Trophoblast cell (in vitro differentiated cells and primary cell): ENCODE results near the gene ENG.
A peak's percentile ranks its signal among the peaks of the same experiment; 100 is the strongest.

Experiments
- DNase-seq, 2 donors: peaks; one replicate each; pipeline ENCODE4 v3.0.0-alpha.2; 2016
- H2AFZ ChIP-seq: 2 replicates; pipeline ENCODE4 v1.6.1; 2013; ENCODE audit warnings: low read length, moderate library complexity, mild to moderate bottlenecking; ENCODE audit not compliant: insufficient read depth, poor library complexity
- H2AK5ac ChIP-seq: 2 replicates; pipeline ENCODE4 v1.6.1; 2013; ENCODE audit warnings: mild to moderate bottlenecking, low read length
- H2BK120ac ChIP-seq: 2 replicates; pipeline ENCODE4 v1.6.1; 2013; ENCODE audit warnings: low read length, mild to moderate bottlenecking, moderate library complexity; ENCODE audit not compliant: insufficient read depth, poor library complexity
- H2BK12ac ChIP-seq: 2 replicates; pipeline ENCODE4 v1.6.1; 2013; ENCODE audit warnings: mild to moderate bottlenecking, low read length, moderate library complexity
- H2BK5ac ChIP-seq: 2 replicates; pipeline ENCODE4 v1.6.1; 2013; ENCODE audit warnings: low read length, low read depth, moderate library complexity, mild to moderate bottlenecking; ENCODE audit not compliant: poor library complexity
- H3K14ac ChIP-seq: 2 replicates; pipeline ENCODE4 v1.6.1; 2013; ENCODE audit warnings: mild to moderate bottlenecking, low read length
- H3K18ac ChIP-seq: 2 replicates; pipeline ENCODE4 v1.6.1; 2013; ENCODE audit warnings: mild to moderate bottlenecking, low read length
- H3K23ac ChIP-seq: 2 replicates; pipeline ENCODE4 v1.6.1; 2013; ENCODE audit warnings: low read length
- H3K27ac ChIP-seq: 2 replicates; pipeline ENCODE4 v1.5.1; 2013; ENCODE audit warnings: low read depth, mild to moderate bottlenecking, inconsistent platforms, low read length, moderate library complexity
- H3K27me3 ChIP-seq: 2 replicates; pipeline ENCODE4 v1.6.1; 2013; ENCODE audit warnings: inconsistent platforms, mild to moderate bottlenecking, low read length, moderate library complexity; ENCODE audit not compliant: insufficient read depth
- H3K36me3 ChIP-seq, 2 experiments: 1 replicate in 1 of 2; 2 replicates in 1 of 2; pipeline ENCODE4 v1.6.1; 2013; ENCODE audit warnings: low read length in 2 of 2, mild to moderate bottlenecking in 2 of 2, moderate library complexity in 1 of 2; ENCODE audit not compliant: insufficient read depth in 2 of 2, control insufficient read depth in 1 of 2
- H3K4ac ChIP-seq: 2 replicates; pipeline ENCODE4 v1.6.1; 2013; ENCODE audit warnings: low read depth, mild to moderate bottlenecking, low read length, moderate library complexity
- H3K4me1 ChIP-seq, 2 experiments: 1 replicate in 1 of 2; 2 replicates in 1 of 2; pipeline ENCODE4 v1.6.1; 2013; ENCODE audit warnings: low read length in 2 of 2, mild to moderate bottlenecking in 2 of 2, moderate library complexity in 1 of 2; ENCODE audit not compliant: insufficient read depth in 2 of 2, control insufficient read depth in 1 of 2
- H3K4me2 ChIP-seq: 2 replicates; pipeline ENCODE4 v1.6.1; 2013; ENCODE audit warnings: inconsistent platforms, mild to moderate bottlenecking, low read length, moderate library complexity
- H3K4me3 ChIP-seq: 2 replicates; pipeline ENCODE4 v1.5.1; 2013; ENCODE audit warnings: mild to moderate bottlenecking, low read depth, low read length, inconsistent platforms
- H3K79me1 ChIP-seq: one replicate; pipeline ENCODE4 v1.6.1; 2013; ENCODE audit warnings: low read length
- H3K79me2 ChIP-seq: 2 replicates; pipeline ENCODE4 v1.6.1; 2013; ENCODE audit warnings: low read length, mild to moderate bottlenecking; ENCODE audit not compliant: control insufficient read depth, insufficient read depth, poor library complexity
- H3K9ac ChIP-seq: 2 replicates; pipeline ENCODE4 v1.6.1; 2013; ENCODE audit warnings: mild to moderate bottlenecking, low read length
- H3K9me3 ChIP-seq: 2 replicates; pipeline ENCODE4 v1.6.1; 2013; ENCODE audit warnings: low read depth, mild to moderate bottlenecking, control low read depth, inconsistent platforms, low read length; ENCODE audit not compliant: insufficient read depth
- H4K12ac ChIP-seq: 2 replicates; pipeline ENCODE4 v1.6.1; 2013; ENCODE audit warnings: low read depth, mild to moderate bottlenecking, low read length, moderate library complexity
- H4K8ac ChIP-seq: 2 replicates; pipeline ENCODE4 v1.6.1; 2013; ENCODE audit warnings: low read depth, mild to moderate bottlenecking, low read length, moderate library complexity
- H4K91ac ChIP-seq: one replicate; pipeline ENCODE4 v1.6.1; 2013; ENCODE audit warnings: low read depth, mild to moderate bottlenecking, low read length, moderate library complexity
- WGBS: extraction: QIAGEN DNeasy Blood & Tissue Kit; methylation state at CpG from one replicate; pipeline ENCODE4 v1.1.7; 2013; ENCODE audit warnings: missing lambda C conversion rate; ENCODE audit not compliant: insufficient read length, insufficient coverage; ENCODE audit errors: extremely low coverage; 5-methylcytosine and 5-hydroxymethylcytosine counted together

The ENG gene

GRCh38 chr9:127878001-127878651, 23.7 kb upstream of the ENG start:
- H3K79me2 ChIP-seq: peaks cover 7% of the 10 kb centered on the region
- H2AFZ ChIP-seq: peak overlapping the region; percentile 66
- H4K91ac ChIP-seq: peak overlapping the region; percentile 67
- H3K4me1 ChIP-seq: peaks cover 21 to 24% of the 10 kb centered on the region in 2 experiments
- peak overlapping the region; percentile 25 for H2BK12ac ChIP-seq
- peak overlapping the region; percentile 48 for H3K18ac ChIP-seq
- no peak overlapping the region for H3K27ac ChIP-seq
- H2BK5ac ChIP-seq: no peak overlapping the region
- peak overlapping the region; percentile 67 for H3K9ac ChIP-seq
- no peak overlapping the region for H3K23ac ChIP-seq
- H3K27me3 ChIP-seq: no peaks in the 10 kb centered on the region
- no peak for DNase-seq
- H3K79me1 ChIP-seq: peaks cover 12% of the 10 kb centered on the region
- H3K4me2 ChIP-seq: peak overlapping the region; percentile 92
- WGBS: no CpG with 5 or more reads among the region's 18 CpGs
- peak overlapping the region; percentile 24 for H3K4ac ChIP-seq
- no peaks in the 10 kb centered on the region for H3K36me3 ChIP-seq
- peak overlapping the region; percentile 62 for H3K14ac ChIP-seq
- peaks cover 2% of the 10 kb centered on the region for H3K9me3 ChIP-seq
- H2AK5ac ChIP-seq: no peak overlapping the region
- peak overlapping the region; percentile 65 for H3K4me3 ChIP-seq
- peak overlapping the region; percentile 12 for H2BK120ac ChIP-seq
- peak overlapping the region; percentile 96 for H4K8ac ChIP-seq
- peak overlapping the region; percentile 29 for H4K12ac ChIP-seq

GRCh38 chr9:127877566-127877998, 23.1 kb upstream of the ENG start, which contains the start of gene AK1:
Gene AK1, minus strand, starts transcription at chr9:127877675. Its CDS starts 3,058 bp downstream, at chr9:127874617.
- Histone ChIP-seq H3K27me3 (no peaks in the 10 kb centered on the region), H2BK12ac (peak within 1 kb of the TSS; percentile 25)

GRCh38 chr9:127876764-127877562, 22.5 kb upstream of the ENG start:
- H3K9me3 ChIP-seq: peaks cover 2% of the 10 kb centered on the region
- no peak for DNase-seq
- peaks cover 12% of the 10 kb centered on the region for H3K79me1 ChIP-seq
- H3K4me2 ChIP-seq: peak overlapping the region; percentile 92
- H3K79me2 ChIP-seq: peaks cover 7% of the 10 kb centered on the region
- peak overlapping the region; percentile 48 for H2BK120ac ChIP-seq
- peak overlapping the region; percentile 80 for H4K8ac ChIP-seq
- H3K27ac ChIP-seq: no peak overlapping the region
- H3K14ac ChIP-seq: peak overlapping the region; percentile 89
- H3K27me3 ChIP-seq: no peaks in the 10 kb centered on the region
- H3K4ac ChIP-seq: peak overlapping the region; percentile 11
- H3K23ac ChIP-seq: no peak overlapping the region
- peak overlapping the region; percentile 88 for H3K18ac ChIP-seq
- H2AK5ac ChIP-seq: peak overlapping the region; percentile 75
- peak overlapping the region; percentile 83 for H2AFZ ChIP-seq
- peaks cover 21 to 24% of the 10 kb centered on the region in 2 experiments for H3K4me1 ChIP-seq
- H2BK5ac ChIP-seq: no peak overlapping the region
- H2BK12ac ChIP-seq: peak overlapping the region; percentile 21
- no CpG with 5 or more reads among the region's 26 CpGs for WGBS
- peaks cover 0 to 5% of the 10 kb centered on the region in 2 experiments for H3K36me3 ChIP-seq
- peak overlapping the region; percentile 65 for H3K4me3 ChIP-seq
- H3K9ac ChIP-seq: peak overlapping the region; percentile 24
- peak overlapping the region; percentile 90 for H4K91ac ChIP-seq
- H4K12ac ChIP-seq: peak overlapping the region; percentile 49

More at GRCh38 chr9:127877566-127877998, 23.1 kb upstream of the ENG start, which contains the start of gene AK1:
- peak within 1 kb of the TSS; percentile 67 for H3K9ac ChIP-seq
- peaks cover 2% of the 10 kb centered on the region for H3K9me3 ChIP-seq
- no CpG with 5 or more reads among the region's 44 CpGs for WGBS
- peaks cover 12% of the 10 kb centered on the region for H3K79me1 ChIP-seq
- no peak within 1 kb of the TSS for H2BK5ac ChIP-seq
- H3K18ac ChIP-seq: peak within 1 kb of the TSS; percentile 88
- peaks cover 21 to 24% of the 10 kb centered on the region in 2 experiments for H3K4me1 ChIP-seq
- peak within 1 kb of the TSS; percentile 24 for H3K4ac ChIP-seq
- peak within 1 kb of the TSS; percentile 96 for H4K8ac ChIP-seq
- no peak within 1 kb of the TSS for H3K23ac ChIP-seq
- H4K12ac ChIP-seq: peak within 1 kb of the TSS; percentile 49
- H3K27ac ChIP-seq: no peak within 1 kb of the TSS
- peak; percentile 19 to 71 for DNase-seq
- peaks cover 7% of the 10 kb centered on the region for H3K79me2 ChIP-seq
- peaks cover 0 to 4% of the 10 kb centered on the region in 2 experiments for H3K36me3 ChIP-seq
- H3K4me2 ChIP-seq: peak within 1 kb of the TSS; percentile 92
- peak within 1 kb of the TSS; percentile 89 for H3K14ac ChIP-seq
- peak within 1 kb of the TSS; percentile 83 for H2AFZ ChIP-seq
- peak within 1 kb of the TSS; percentile 90 for H4K91ac ChIP-seq
- H3K4me3 ChIP-seq: peak within 1 kb of the TSS; percentile 65
- H2AK5ac ChIP-seq: peak within 1 kb of the TSS; percentile 75
- H2BK120ac ChIP-seq: peak within 1 kb of the TSS; percentile 48

- peak overlapping the region; percentile 25 for H4K8ac ChIP-seq
- peaks cover 2 to 7% of the 10 kb centered on the region in 2 experiments for H3K36me3 ChIP-seq
- H3K79me1 ChIP-seq: peaks cover 12% of the 10 kb centered on the region
- H2BK120ac ChIP-seq: no peak overlapping the region
- no peak overlapping the region for H2BK12ac ChIP-seq
- H3K18ac ChIP-seq: peak overlapping the region; percentile 20
- no peak for DNase-seq
- H3K23ac ChIP-seq: no peak overlapping the region
- H3K4me1 ChIP-seq: peaks cover 21 to 24% of the 10 kb centered on the region in 2 experiments
- H3K4me2 ChIP-seq: no peak overlapping the region
- H2BK5ac ChIP-seq: no peak overlapping the region
- peak overlapping the region; percentile 30 for H4K91ac ChIP-seq
- peak overlapping the region; percentile 31 for H2AK5ac ChIP-seq
- WGBS: no CpG with 5 or more reads among the region's 14 CpGs
- H3K27me3 ChIP-seq: no peaks in the 10 kb centered on the region
- peaks cover 7% of the 10 kb centered on the region for H3K79me2 ChIP-seq
- peak overlapping the region; percentile 9 for H3K14ac ChIP-seq
- no peak overlapping the region for H3K4ac ChIP-seq
- H3K9me3 ChIP-seq: peaks cover 2% of the 10 kb centered on the region
- H3K27ac ChIP-seq: no peak overlapping the region
- no peak overlapping the region for H3K9ac ChIP-seq
- H4K12ac ChIP-seq: no peak overlapping the region
- no peak overlapping the region for H3K4me3 ChIP-seq
- no peak overlapping the region for H2AFZ ChIP-seq
These were observed 21.7 kb upstream of the ENG start for GRCh38 chr9:127876026-127876763.
